ENCODE measurements around the gene ALG3. TPM values are rescaled to one million over a fixed set of nuclear protein-coding genes. Genes with fewer than 3 reads are reported as not detected.

The ALG3 gene
- total RNA-seq: 26.6 and 32.5 TPM in 2 replicates

DNA sequence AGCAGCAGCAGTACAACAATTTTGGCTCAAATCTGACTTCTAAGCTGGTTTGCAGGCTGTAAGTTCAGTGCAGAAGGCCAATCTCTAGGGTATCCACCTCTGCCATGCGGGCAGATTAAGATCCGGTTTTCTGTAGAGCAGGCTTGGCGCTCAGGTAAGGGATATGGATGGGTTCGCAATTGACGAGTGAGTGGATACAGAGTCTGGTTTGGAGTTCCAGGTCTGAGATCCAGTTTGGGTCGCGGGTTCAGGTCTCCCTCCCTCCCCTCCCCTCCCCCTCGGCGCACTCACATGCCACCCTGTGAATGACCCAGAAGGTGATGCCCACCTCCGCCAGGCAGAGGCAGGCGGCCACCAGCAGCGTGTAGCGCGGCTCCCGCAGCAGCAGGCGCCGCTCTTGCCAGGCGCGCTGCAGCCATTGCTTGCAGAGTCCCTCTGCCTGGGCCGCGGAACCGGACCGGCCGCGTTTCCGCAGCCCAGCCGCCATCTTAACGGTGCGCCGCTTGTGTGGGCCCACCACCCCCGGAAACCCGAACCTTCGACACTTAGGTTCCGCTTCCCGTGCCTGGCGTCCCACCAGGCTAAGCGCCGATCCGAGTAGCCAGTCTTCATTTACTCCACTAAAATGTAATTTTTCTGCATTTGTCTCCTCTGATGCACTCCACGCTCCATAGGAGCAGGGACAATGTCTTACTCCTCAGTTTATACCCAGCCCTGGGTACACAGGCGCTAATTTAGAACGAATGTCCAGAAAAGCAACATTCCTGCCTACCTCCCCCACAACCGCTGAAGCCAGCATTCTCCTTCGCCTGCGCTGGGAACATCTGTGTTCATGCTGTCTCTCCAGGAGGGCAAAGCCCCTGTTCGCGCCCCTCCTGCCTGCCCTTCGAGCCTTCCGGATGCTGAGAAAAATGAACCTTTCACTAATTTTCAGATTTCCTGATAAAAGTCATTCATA lies at the start of gene ALG3:
Gene ALG3 (minus strand): TSS at position 509 of the 958 bp plus-strand sequence. CDS start 22 bp downstream, at position 487.

GRCh38 chr3:184275961-184276910 lies 27.5 kb upstream of the ALG3 start, which contains the start of gene ECE2:
TSS of gene ECE2 (plus strand) at chr3:184276022. CDS start at chr3:184276154, 132 bp downstream.

GRCh38 chr3:184261270-184261853 lies 12.6 kb upstream of the ALG3 start, which contains the start of gene CAMK2N2:
TSS of gene CAMK2N2 (minus strand) at chr3:184261553. CDS start at chr3:184261285, 268 bp downstream.

DNA sequence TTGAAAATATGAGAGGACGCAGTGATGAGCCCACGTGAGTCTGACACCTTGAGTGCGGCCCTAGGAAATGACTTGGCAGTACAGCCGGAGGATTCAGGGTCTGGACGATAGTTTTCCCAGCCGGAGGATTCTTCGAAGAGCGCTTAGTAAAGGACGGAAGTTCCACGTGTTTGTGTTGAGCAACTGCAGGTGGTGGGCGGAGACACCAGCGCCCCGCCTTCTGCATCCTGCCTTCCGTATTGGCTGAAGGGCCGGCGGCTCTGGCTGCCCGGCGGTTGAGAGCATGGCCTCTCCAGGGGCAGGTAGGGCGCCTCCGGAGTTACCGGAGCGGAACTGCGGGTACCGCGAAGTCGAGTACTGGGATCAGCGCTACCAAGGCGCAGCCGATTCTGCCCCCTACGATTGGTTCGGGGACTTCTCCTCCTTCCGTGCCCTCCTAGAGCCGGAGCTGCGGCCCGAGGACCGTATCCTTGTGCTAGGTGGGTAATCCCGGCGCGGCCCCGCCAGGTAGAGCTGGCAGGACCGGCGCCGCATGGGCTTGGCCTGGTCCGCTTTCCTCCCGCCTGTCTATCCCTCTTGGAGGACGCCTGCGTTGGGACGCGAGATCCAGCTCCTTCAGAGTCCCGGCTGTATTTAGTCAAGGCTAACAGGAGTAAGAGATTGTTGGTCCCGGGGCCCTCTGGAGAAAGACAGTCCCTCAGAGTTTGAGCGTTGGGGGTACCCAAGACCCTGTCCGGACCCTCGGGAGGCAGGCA lies 827 bp upstream of the ALG3 start, which contains the start of gene EEF1AKMT4:
Gene EEF1AKMT4 (plus strand): TSS at position 261 of the 755 bp plus-strand sequence. CDS start 23 bp downstream, at position 284.

DNA sequence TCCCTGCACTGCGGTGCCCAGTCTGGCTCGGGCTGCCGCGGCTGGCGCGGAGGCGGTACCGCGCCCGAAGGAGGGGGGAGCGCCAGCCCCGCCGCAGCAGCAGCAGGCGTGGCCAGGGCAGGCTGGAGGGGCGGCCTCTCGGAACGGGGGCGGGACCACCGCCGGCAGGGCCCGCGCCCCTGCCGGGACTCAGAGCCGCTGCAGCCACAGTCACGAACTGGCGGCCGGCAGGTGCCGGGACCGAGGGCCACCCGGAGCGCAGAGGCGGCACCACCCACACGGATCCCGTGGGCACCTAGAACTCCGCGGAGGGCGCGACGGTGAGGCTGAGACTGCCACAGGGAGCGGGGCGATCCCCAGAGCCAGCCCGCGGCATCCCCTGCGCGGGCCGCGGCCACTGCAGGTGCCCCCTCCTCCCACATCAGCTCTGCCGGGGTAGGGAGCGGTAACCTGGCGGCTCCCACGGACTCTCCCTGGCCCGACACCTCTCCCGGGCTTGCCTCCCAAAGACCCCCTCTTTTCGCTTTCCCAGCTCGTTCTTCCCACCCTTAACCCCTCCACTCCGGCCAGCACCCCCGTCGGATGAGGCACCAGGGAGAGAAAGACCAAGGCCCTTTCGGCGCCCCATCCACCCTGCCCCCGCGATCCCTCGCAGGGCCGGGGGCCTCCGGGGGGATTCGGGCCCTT lies 19.2 kb downstream of the ALG3 start, which contains the start of gene VWA5B2:
Gene VWA5B2 (plus strand): TSS at position 192 of the 687 bp plus-strand sequence. CDS start 944 bp downstream, outside the sequence.

Other genes starting within 250 kb of the ALG3 start
- 13.0 and 15.2 TPM in 2 replicates for gene ABCC5, start 231.1 kb downstream of the ALG3 start, total RNA-seq
- gene HTR3D, start 217.2 kb downstream of the ALG3 start, total RNA-seq: not detected in 2 replicates
- not detected in 2 replicates for gene HTR3C, start 195.9 kb downstream of the ALG3 start, total RNA-seq
- gene HTR3E, start 151.9 kb downstream of the ALG3 start, total RNA-seq: not detected in 2 replicates
- 44.5 and 52.3 TPM in 2 replicates for gene EIF2B5, start 113.6 kb downstream of the ALG3 start, total RNA-seq
- gene DVL3, start 93.6 kb downstream of the ALG3 start, total RNA-seq: 18.5 and 19.6 TPM in 2 replicates
- 351 and 389 TPM in 2 replicates for gene AP2M1, start 74.1 kb downstream of the ALG3 start, total RNA-seq
- 39.2 and 41.6 TPM in 2 replicates for gene ABCF3, start 62.8 kb downstream of the ALG3 start, total RNA-seq
- gene VWA5B2, start 19.4 kb downstream of the ALG3 start, total RNA-seq: not detected in 2 replicates
- 3.6 and 5.8 TPM in 2 replicates for gene EEF1AKMT4, start 710 bp upstream of the ALG3 start, total RNA-seq
- 0.15 TPM in 1 of 2 replicates, not detected in the other for gene CAMK2N2, start 12.6 kb upstream of the ALG3 start, total RNA-seq
- not detected in 2 replicates for gene ECE2, start 27.1 kb upstream of the ALG3 start, total RNA-seq
- gene PSMD2, start 50.3 kb upstream of the ALG3 start, total RNA-seq: 534 and 651 TPM in 2 replicates
- 222 and 225 TPM in 2 replicates for gene EIF4G1, start 65.6 kb upstream of the ALG3 start, total RNA-seq
- gene FAM131A, start 88.6 kb upstream of the ALG3 start, total RNA-seq: 30.9 and 37.1 TPM in 2 replicates
- 1.9 and 3.2 TPM in 2 replicates for gene CLCN2, start 112.6 kb upstream of the ALG3 start, total RNA-seq
- gene POLR2H, start 112.7 kb upstream of the ALG3 start, total RNA-seq: 165 and 180 TPM in 2 replicates
- gene THPO, start 129.2 kb upstream of the ALG3 start, total RNA-seq: under 0.01 TPM in 1 of 2 replicates, not detected in the other
- 0.15 and 0.32 TPM in 2 replicates for gene CHRD, start 131.1 kb upstream of the ALG3 start, total RNA-seq

Data from epithelial cell of umbilical artery (primary cell).